A549 treated with CORT108297 at 1 μM for 4 hours (cell line): ENCODE measurements around the gene CEBPE. TPM values are rescaled to one million over a fixed set of nuclear protein-coding genes. Genes with fewer than 3 reads are reported as not detected.

Experiments used
- total RNA-seq: library from RNA; stranded (reverse); fragments of 200-300 nt; extraction: Qiagen RNA extraction; gene quantifications from 5 replicates; pipeline ENCODE4 v1.2.3, GENCODE V29; 2022

Gene CEBPE
- not detected in 5 replicates for total RNA-seq

GRCh38 chr14:23118506-23119362 lies at the start of gene CEBPE:
TSS of gene CEBPE (minus strand) at chr14:23119255. CDS start at chr14:23119091, 164 bp downstream.

GRCh38 chr14:23104591-23105347 lies 14.3 kb downstream of the CEBPE start, which contains the start of gene CIROP:
TSS of gene CIROP (minus strand) at chr14:23104989. CDS start at chr14:23104920, 69 bp downstream.

GRCh38 chr14:23095196-23096108 lies 23.6 kb downstream of the CEBPE start, which contains the start of gene C14orf119:
TSS of gene C14orf119 (plus strand) at chr14:23095505. CDS start at chr14:23097659, 2,154 bp downstream.

DNA sequence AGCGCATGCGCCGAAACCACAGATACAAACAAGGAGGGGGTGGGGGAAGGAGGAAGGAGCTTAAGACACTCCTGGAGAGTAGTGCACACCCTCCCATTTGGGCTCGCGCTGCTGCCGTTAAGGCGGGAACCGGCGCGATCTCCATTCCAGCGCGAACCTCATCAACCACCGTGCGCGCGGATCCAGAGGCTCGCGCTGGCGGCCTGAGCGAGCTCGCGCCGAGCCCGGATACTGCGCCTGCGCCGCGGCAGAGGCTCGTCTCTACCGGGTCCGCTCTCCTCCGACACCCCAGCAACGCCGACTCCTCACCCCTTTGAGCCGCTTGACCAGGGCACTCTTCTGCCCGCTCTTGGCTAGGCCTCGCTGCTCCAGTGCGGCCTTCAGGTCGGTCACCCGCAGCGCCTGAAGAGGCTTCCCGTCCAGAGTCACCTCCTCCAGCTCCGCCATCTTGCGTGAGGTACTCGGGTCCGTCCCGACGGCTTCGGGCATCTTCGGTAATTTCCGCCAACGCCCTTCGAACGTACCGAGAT lies 24.3 kb downstream of the CEBPE start, which contains the start of gene ACIN1:
Gene ACIN1, minus strand, starts transcription at position 471 of the 530 bp plus-strand sequence. Its CDS starts 24 bp downstream, at position 447.

Other genes with a start within 250 kb of the CEBPE start
- gene LRP10, start 247.5 kb downstream of the CEBPE start, total RNA-seq, result 58.5 to 90.1 TPM (median 82.3 TPM) in 5 replicates
- 0.30 to 0.50 TPM (median 0.44 TPM) in 5 replicates for gene REM2, start 236.0 kb downstream of the CEBPE start, total RNA-seq
- gene RBM23, start 200.1 kb downstream of the CEBPE start, total RNA-seq, result 62.1 to 70.9 TPM (median 63.9 TPM) in 5 replicates
- gene PRMT5, start 189.9 kb downstream of the CEBPE start, total RNA-seq, result 105 to 136 TPM (median 107 TPM) in 5 replicates
- 33.3 to 40.0 TPM (median 36.3 TPM) in 5 replicates for gene HAUS4, start 162.2 kb downstream of the CEBPE start, total RNA-seq
- 35.7 to 49.4 TPM (median 39.5 TPM) in 5 replicates for gene AJUBA, start 136.7 kb downstream of the CEBPE start, total RNA-seq
- 2.9 to 3.8 TPM (median 3.7 TPM) in 5 replicates for gene C14orf93, start 109.1 kb downstream of the CEBPE start, total RNA-seq
- 293 to 335 TPM (median 321 TPM) in 5 replicates for gene PSMB5, start 84.4 kb downstream of the CEBPE start, total RNA-seq
- not detected in 5 replicates for gene PSMB11, start 77.0 kb downstream of the CEBPE start, total RNA-seq
- 3.0 to 5.9 TPM (median 5.2 TPM) in 5 replicates for gene CDH24, start 61.7 kb downstream of the CEBPE start, total RNA-seq
- gene ACIN1, start 24.1 kb downstream of the CEBPE start, total RNA-seq, result 98.4 to 109 TPM (median 104 TPM) in 5 replicates
- gene C14orf119, start 23.8 kb downstream of the CEBPE start, total RNA-seq, result 85.2 to 110 TPM (median 105 TPM) in 5 replicates
- not detected in 5 replicates for gene CIROP, start 14.3 kb downstream of the CEBPE start, total RNA-seq
- 0.47 to 0.73 TPM (median 0.55 TPM) in 5 replicates for gene SLC7A8, start 64.4 kb upstream of the CEBPE start, total RNA-seq
- not detected in 5 replicates for gene RNF212B, start 118.7 kb upstream of the CEBPE start, total RNA-seq
- gene HOMEZ, start 166.9 kb upstream of the CEBPE start, total RNA-seq, result 6.2 to 10.2 TPM (median 9.1 TPM) in 5 replicates
- 2.9 to 4.8 TPM (median 4.0 TPM) in 5 replicates for gene PPP1R3E, start 183.6 kb upstream of the CEBPE start, total RNA-seq
- 17.7 to 23.3 TPM (median 20.7 TPM) in 5 replicates for gene BCL2L2, start 187.6 kb upstream of the CEBPE start, total RNA-seq
- gene PABPN1, start 202.2 kb upstream of the CEBPE start, total RNA-seq, result 139 to 159 TPM (median 152 TPM) in 5 replicates
- gene SLC22A17, start 233.6 kb upstream of the CEBPE start, total RNA-seq, result 5.4 to 8.8 TPM (median 7.3 TPM) in 5 replicates
- gene EFS, start 245.9 kb upstream of the CEBPE start, total RNA-seq, result not detected in 5 replicates